ENCODE measurements around the gene EIF5AL1.
A peak's percentile ranks its signal among the peaks of the same experiment; 100 is the strongest.
"Not testable (repeated sequence)": the region's sequence is repeated elsewhere in the genome, so short reads cannot be mapped to it uniquely, and the experiment has no call there.

EIF5AL1 gene

DNA sequence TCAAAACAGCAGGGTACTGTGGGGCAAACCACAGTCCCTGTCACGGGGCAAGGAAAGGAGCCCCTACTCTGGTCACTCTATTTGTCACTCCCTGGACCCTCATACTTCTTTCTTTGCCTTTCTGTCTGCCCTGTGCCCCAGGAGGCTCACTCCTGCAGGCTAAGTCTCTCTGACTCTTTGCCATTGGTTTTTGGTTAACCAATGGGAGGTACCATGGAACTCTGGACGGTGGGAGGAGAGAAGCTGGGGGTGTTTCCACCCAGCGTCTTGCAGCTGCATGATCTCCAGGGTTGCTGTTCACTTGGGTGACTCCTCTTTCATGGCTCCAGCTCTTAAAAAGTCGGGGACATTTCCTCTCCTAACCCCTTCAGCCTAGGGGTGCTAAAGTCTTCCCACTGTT, 15.4 kb upstream of the EIF5AL1 start:
- no peak overlapping the region for H3K4me3 ChIP-seq (ENCODE audit: low read depth, low read length)
- TF ChIP-seq, protein P1, sequence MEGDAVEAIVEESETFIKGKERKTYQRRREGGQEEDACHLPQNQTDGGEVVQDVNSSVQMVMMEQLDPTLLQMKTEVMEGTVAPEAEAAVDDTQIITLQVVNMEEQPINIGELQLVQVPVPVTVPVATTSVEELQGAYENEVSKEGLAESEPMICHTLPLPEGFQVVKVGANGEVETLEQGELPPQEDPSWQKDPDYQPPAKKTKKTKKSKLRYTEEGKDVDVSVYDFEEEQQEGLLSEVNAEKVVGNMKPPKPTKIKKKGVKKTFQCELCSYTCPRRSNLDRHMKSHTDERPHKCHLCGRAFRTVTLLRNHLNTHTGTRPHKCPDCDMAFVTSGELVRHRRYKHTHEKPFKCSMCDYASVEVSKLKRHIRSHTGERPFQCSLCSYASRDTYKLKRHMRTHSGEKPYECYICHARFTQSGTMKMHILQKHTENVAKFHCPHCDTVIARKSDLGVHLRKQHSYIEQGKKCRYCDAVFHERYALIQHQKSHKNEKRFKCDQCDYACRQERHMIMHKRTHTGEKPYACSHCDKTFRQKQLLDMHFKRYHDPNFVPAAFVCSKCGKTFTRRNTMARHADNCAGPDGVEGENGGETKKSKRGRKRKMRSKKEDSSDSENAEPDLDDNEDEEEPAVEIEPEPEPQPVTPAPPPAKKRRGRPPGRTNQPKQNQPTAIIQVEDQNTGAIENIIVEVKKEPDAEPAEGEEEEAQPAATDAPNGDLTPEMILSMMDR (IDR thresholded peaks at IDR 0.05; ENCODE audit: low read depth, low read length, missing control alignments) = no peak
- no peak for DNase-seq (ENCODE audit: low read depth)
- in situ Hi-C loops (cut with HindIII; ENCODE audit: low sequenced_read_pairs) = no loop called here

GRCh38 chr10:79498291-79498829, 14.0 kb upstream of the EIF5AL1 start:
- no peak for DNase-seq (ENCODE audit: low read depth)
- no peak overlapping the region for H3K4me3 ChIP-seq (ENCODE audit: low read depth, low read length)
- in situ Hi-C loops (cut with HindIII; ENCODE audit: low sequenced_read_pairs) = no loop called here
- TF ChIP-seq, protein P1 (IDR thresholded peaks at IDR 0.05; ENCODE audit: low read depth, low read length, missing control alignments) = no peak

DNA sequence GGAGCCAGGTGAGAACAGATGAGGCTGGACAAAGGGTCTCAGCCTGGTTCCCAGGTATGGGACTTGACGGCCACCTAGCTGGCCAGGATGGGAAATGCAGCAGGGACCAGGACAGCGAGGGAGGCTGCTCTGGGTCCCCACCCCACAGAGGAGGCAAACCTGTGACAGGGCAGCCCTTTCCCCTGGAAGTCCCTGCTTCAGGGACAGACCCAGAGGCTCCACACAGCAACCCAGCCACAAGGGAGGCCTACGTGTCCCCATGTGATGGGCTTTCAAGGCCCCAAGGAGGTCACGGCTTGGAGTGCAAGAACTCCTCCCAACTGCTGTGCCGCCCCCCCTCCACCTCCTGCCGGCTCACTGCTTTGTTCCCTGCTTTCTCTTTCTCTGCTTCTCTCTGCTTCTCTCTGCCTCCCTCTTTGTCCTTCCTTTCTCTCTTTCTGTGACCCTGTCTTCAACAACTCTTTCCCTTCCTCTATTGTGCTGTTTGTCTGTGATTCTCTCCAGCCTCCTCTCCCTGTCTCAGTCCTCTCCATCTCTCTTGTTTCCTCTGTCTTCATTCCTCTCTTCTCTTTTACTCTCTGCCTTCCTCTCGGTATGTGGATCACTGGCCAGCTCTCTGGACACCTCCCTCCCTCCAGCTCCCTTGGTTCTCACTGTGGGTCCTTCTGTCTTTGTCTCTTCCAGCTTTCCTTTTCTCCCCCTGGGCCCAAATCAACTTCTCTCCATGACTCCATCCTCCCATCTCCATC, 9.6 kb upstream of the EIF5AL1 start:
- TF ChIP-seq, protein P1 (IDR thresholded peaks at IDR 0.05; ENCODE audit: low read depth, low read length, missing control alignments) = peak; percentile 50
- in situ Hi-C loops (cut with HindIII; ENCODE audit: low sequenced_read_pairs) = no loop called here
- DNase-seq (ENCODE audit: low read depth) = no peak
- no peak overlapping the region for H3K4me3 ChIP-seq (ENCODE audit: low read depth, low read length)

DNA sequence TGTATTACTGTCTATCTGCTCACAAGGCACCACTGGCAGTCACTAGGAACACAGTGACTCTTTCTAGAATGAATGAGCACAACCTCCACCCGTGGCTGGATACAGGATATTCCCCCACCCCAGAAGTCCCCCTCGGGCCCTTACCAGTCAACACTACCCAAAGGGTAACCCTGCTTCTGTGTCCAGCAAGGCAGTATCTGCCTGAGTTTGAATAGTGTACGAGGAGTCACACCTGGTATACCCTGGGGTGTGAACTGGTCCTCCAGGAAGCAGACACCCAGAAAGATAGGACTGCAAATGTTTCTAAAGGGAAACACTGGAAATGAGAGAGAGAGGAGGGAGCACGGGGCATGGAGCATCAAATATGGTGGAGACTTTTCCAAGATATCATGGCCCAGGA, 8.5 kb upstream of the EIF5AL1 start:
- DNase-seq (ENCODE audit: low read depth); H3K4me3 ChIP-seq (ENCODE audit: low read depth, low read length); in situ Hi-C loops (cut with HindIII; ENCODE audit: low sequenced_read_pairs): not testable (repeated sequence)

GRCh38 chr10:79504483-79504882, 7.8 kb upstream of the EIF5AL1 start:
- in situ Hi-C loops (cut with HindIII; ENCODE audit: low sequenced_read_pairs); H3K4me3 ChIP-seq (ENCODE audit: low read depth, low read length); DNase-seq (ENCODE audit: low read depth): not testable (repeated sequence)

DNA sequence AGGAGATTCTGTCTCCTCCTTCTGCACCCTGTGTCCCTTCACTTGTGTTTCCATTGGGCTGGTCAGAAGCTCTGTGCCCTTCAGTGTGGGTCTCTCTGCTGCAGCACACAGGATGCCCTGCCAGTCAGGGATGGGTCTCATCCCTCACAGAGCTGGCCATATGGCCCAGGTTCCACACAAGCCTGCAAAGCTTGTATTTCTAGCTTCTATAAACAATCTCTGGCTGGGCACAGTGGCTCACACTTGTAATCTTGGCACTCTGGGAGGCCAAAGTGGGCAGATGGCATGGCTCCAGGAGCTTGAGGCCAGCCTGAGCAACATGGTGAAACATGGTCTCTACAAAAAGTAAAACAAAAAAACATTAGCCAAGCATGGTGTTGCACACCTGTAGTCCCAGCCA, 7.0 kb upstream of the EIF5AL1 start:
- H3K4me3 ChIP-seq (ENCODE audit: low read depth, low read length); in situ Hi-C loops (cut with HindIII; ENCODE audit: low sequenced_read_pairs); DNase-seq (ENCODE audit: low read depth): not testable (repeated sequence)

- no peak overlapping the region for H3K4me3 ChIP-seq (ENCODE audit: low read depth, low read length)
- DNase-seq (ENCODE audit: low read depth) = no peak
- in situ Hi-C loops (cut with HindIII; ENCODE audit: low sequenced_read_pairs) = no loop called here
- TF ChIP-seq, protein P1 (IDR thresholded peaks at IDR 0.05; ENCODE audit: low read depth, low read length, missing control alignments) = no peak
Measured at GRCh38 chr10:79505829-79506228, 6.5 kb upstream of the EIF5AL1 start.

GRCh38 chr10:79507440-79508167, 4.7 kb upstream of the EIF5AL1 start:
- DNase-seq (ENCODE audit: low read depth) = no peak
- TF ChIP-seq, protein P1 (IDR thresholded peaks at IDR 0.05; ENCODE audit: low read depth, low read length, missing control alignments) = no peak
- H3K4me3 ChIP-seq (ENCODE audit: low read depth, low read length) = no peak overlapping the region
- in situ Hi-C loops (cut with HindIII; ENCODE audit: low sequenced_read_pairs) = no loop called here

GRCh38 chr10:79508245-79508644, 4.1 kb upstream of the EIF5AL1 start:
- in situ Hi-C loops (cut with HindIII; ENCODE audit: low sequenced_read_pairs); H3K4me3 ChIP-seq (ENCODE audit: low read depth, low read length); DNase-seq (ENCODE audit: low read depth): not testable (repeated sequence)

DNA sequence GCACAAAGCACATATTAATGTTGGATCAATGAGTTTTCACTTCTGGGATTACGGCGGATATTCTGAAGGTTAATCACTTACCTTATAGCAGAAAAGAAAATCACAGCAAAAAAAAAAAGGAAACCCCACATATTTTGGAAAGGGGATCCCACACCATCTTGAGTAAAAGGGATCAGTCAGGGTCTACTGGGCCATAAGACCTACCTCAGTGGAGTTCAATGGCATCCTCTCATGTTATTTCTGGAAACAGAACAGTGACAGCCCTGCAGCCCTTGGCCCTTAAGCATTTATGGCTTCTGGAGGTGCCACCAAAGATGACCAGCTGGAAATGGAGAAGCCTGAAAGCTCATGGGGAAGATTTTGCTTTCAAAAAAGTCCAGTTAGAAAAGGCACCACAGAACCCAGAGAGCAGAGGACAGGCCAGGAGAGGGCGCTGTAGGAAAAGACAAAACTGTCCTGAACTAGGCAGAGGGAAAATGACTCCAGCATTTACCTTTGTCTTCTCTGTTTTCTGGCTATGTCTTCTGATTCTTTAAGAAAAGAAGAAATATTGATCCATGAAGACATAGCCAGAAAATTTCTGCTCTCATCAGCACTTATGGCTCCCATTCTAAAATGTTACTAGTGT, 2.9 kb upstream of the EIF5AL1 start:
- H3K4me3 ChIP-seq (ENCODE audit: low read depth, low read length); in situ Hi-C loops (cut with HindIII; ENCODE audit: low sequenced_read_pairs); DNase-seq (ENCODE audit: low read depth): not testable (repeated sequence)

GRCh38 chr10:79509934-79510508, 2.3 kb upstream of the EIF5AL1 start:
- DNase-seq (ENCODE audit: low read depth); H3K4me3 ChIP-seq (ENCODE audit: low read depth, low read length); in situ Hi-C loops (cut with HindIII; ENCODE audit: low sequenced_read_pairs): not testable (repeated sequence)

All from astrocyte of the cerebellum (primary cell).